ENCODE data around the gene FOXK1.
"Not testable (repeated sequence)": the region's sequence is repeated elsewhere in the genome, so short reads cannot be mapped to it uniquely, and the experiment has no call there.

Gene FOXK1

DNA sequence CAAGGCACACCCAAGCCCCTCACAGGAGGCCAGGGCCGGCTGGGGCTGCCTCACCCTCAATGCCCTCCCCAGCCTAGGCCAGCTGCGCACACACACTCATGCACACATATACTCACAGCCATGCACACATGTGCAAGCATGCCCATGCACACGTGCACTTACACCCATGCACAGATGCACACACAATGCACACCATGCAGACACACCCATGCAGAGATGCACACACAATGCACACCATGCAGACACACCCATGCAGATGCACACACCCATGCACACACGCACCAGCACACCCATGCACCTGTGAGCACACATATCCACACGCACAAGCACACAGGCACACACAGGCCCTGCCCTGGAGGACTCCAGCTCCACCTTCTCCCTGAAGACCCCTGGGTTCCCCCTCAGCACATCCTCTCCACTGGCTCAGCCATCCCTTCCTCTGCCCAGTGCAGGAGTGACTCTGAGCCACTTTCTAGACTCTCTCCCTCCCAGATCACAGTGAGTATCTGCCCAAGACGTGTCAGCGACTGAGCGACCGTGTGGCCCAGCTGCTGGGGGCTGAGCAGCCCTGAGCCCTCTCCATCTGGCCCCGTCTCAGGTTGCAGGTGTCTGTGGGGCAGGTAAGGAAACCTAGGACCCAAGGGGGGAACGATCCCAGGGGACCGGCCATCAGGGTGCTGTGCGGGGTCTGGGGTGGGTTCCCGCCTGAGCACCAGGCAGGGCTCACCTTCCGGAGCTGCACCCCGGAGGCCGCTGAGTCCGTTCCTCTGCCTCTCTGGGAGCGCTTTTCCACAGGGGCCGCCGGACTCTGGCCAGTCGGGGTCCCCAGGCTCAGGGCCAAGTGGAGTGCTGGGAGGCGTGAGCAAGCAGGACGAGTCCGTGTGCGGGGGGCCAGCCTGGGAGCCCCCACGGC lies 119.1 kb downstream of the FOXK1 start:
- no peak for DNase-seq (ENCODE audit: low spot score)

DNA sequence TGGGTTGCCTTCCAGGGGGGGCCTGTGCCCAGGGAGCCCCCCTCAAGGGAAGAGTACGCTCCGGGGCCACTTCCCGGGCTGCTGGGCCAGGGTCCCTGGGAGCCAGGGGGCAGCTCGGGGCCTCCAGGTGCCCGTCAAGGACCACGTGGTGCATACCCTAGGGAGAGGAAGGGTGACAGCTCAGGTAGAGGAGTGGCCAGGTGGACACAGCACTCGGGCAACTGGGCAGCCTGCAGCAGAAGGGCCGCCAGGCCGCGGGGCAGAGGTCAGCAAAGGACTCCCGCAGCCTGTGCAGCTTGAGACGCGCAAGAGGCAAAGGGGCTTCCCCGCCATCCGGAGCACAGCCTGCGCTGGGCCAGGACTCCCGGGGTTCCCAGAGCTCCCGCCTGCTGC lies 119.7 kb downstream of the FOXK1 start:
- no peak for DNase-seq (ENCODE audit: low spot score)

DNA sequence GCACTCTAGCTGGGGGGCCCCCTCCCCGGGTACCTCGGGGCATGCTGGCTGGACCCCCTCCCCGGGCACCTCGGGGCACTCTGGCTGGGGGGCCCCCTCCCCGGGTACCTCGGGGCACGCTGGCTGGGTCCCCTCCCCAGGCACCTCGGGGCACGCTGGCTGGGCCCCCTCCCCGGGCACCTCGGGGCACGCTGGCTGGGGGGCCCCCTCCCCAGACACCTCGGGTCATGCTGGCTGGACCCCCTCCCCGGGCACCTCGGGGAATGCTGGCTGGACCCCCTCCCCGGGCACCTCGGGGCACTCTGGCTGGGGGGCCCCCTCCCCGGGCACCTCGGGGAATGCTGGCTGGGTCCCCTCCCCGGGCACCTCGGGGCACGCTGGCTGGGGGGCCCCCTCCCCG lies 120.5 kb downstream of the FOXK1 start:
- DNase-seq (ENCODE audit: low spot score) = not testable (repeated sequence)

DNA sequence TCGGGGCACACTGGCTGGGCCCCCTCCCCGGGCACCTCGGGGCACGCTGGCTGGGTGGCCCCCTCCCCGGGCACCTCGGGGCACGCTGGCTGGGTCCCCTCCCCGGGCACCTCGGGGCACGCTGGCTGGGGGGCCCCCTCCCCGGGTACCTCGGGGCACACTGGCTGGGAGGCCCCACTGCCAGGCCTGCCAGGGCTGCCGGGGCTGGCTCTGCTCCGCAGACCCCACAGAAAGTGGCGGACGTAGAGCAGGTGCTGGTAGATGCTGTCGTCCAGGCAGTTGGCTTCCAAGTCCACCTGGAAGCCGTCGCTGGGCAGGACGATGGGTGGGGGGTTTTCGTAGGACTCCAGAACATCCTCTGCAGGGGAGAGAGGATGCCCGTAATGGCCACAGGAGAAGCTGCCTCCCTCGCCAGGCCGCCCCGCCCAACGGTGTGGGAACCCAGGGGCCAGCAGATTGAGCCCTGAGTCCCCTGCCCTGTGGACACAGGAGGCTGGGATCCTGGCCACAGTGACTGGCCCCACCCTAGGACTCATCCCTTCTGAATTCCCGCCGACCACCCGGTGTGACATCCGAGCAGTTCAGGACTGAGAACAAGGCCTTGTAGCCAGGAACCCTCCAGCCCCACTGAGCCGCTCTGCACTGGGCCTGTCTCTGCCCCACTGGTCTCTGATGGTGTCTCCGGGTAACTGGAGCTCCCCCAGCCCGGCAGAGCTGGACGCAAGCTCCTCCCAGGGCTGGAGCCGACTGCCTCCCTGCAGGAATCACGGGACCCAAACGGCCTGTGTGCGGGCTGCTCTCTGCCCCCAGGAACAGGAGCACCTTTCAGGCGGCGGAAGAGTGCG lies 121.5 kb downstream of the FOXK1 start:
- DNase-seq (ENCODE audit: low spot score) = no peak

DNA sequence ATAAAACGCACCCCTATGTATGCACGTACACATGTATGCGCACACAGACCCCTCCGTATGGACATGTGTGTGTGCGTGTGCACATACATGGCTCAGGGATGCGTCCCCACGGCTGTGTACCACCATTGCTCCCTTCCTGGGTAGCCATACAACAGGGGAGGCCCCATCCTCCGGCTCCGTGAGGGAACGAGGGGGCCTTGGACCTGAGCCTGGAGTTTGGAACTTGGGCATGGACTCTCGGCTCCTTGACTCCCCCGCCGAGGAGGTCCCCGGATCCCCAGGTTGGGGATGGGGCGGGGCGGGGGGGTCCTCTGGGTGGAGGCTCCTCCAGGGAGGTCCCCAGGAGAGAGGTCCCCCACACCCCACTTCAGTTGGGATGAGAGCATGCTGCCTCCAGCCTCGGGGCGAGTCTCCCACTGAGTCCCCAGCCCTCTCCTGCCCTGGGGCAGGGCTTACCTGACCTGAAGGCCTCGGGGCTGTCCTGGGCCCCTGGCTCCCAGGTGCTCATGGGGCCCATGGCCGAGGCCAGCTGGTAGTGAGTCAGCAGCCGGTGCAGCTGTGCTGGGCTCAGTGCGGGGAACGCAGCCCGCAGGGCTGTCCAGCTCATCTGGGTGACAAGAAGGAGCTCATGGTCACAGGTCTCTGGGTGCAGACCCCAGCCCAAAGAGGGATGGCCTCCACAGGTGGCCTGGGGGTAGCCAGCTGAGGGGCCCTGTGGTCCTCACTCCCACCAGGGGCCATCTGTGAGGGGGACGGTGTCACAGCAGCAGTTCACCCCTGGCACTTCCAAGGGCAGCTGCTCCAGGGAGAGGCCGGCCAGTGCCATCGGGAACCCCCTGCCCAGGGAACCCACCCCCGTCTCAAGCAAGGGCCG lies 123.3 kb downstream of the FOXK1 start:
- DNase-seq (ENCODE audit: low spot score) = no peak

DNA sequence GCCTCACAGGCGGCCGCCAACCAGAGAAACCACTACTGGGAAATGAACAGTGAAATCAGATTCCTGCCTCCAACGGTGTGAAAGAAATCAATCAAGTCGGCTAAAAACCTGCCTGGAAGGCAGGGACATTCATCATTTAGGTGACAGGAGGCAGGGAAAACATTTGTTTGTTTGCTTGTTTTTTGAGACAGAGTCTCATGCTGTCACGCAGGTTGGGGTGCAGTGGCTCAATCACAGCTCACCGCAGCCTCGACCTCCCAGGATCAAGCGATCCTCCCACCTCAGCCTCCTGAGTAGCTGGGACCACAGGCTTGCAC lies 123.8 kb downstream of the FOXK1 start:
- no peak for DNase-seq (ENCODE audit: low spot score)

DNA sequence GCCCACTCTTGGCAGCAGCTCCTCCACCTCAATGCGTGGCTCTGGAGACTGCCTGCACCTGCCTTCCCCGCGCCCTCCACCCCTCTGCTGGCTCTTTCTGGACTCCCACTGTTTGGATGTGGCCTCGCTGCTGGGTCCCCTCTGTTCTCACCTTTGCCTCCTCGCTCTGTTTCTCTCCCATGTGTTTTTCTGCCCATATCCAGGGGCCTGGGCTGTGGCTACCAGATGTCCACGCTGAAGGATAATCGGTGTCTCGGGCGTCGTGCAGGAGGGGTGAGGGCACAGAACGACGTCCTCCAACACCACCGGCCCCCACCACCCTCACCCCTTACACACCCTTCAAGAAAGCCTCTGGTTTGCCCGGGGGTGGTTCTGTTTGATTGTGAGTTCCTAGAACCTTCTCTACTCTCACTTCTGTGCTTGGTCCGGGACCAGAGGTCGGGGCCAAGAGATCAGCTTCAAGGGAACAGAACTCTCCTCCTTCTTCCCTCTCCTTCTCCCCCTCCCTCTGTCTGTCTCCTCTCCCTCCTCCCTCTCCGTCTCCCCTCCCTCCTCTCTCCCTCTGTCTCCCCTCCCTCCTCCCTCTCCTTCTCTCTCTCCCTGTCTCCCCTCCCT lies 125.0 kb downstream of the FOXK1 start:
- DNase-seq (ENCODE audit: low spot score) = no peak

DNA sequence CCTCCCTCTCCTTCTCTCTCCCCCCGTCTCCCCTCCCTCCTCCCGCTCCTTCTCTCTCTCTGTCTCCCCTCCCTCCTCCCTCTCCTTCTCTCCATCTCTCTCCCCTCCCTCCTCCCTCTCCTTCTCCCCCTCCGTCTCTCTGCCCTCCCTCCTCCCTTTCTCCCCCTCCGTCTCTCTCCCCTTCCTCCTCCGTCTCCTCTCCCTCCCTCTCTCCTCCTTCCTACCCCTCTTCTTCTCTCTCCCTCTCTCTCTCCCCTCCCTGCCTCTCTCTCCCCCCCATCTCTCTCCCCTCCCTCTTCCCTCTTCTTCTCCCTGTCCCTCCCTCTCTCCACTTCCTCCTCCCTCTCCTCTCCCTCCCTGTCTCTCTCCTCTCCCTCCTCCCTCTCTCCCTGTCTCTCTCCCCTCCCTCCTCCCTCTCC lies 125.5 kb downstream of the FOXK1 start:
- no peak for DNase-seq (ENCODE audit: low spot score)

DNA sequence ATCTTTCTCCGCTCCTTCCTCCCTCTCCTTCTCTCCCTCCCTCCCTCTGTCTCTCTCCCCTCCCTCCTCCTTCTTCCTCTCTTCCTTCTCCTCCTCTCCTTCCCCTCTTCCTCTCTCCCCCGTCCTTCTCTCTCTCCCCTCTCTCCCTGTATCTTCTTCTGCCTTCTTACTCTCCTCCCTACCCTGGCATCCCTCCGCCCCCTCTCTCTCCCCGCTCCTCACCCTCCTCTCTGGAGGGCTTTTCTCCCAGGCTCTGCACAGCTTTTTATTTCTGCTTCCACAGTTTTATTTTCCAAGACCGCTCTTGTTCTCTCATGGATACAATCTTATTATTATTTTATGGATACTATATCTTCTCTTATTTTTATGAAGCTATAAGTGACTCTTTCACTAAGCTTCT lies 125.9 kb downstream of the FOXK1 start:
- DNase-seq (ENCODE audit: low spot score) = no peak

DNA sequence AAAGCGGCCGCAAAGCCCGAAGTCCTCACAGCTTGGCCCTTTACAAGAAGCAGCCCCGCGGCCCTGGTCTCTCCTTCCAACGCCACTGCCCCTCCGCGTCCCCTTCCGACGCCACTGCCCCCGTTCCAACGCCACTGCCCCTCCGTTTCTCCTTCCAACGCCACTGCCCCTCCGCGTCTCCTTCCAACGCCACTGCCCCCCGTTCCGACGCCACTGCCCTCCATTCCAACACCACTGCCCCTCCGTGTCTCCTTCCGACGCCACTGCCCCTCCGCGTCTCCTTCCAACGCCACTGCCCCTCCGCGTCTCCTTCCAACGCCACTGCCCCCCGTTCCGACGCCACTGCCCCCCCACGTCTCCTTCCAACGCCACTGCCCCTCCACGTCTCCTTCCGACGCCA lies 126.5 kb downstream of the FOXK1 start:
- DNase-seq (ENCODE audit: low spot score) = no peak

DNA sequence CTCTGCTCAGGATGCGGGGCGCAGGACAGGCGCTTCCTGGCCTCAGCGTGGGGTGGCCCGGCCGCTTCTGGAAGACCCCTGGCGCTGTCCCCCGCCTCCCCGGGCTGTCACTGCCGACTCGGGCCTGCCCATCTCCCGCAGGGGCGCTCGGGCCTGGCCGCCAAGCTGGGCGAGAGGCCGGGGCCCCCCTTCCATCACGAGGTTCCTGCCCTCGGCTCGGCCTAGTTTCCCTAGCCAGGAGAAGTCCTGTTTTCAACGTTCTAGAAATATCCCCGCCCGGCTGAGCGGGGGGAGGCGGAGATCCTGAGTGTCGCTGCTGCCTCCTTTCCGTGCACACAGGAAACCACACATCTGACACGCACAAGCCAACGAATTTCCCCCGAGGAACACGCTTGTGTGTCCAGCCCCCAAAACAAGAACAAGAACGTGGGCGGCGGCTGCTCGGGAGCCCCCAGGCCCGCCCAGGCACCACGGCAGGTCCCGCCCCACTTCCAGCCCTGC lies 127.0 kb downstream of the FOXK1 start:
- no peak for DNase-seq (ENCODE audit: low spot score)

DNA sequence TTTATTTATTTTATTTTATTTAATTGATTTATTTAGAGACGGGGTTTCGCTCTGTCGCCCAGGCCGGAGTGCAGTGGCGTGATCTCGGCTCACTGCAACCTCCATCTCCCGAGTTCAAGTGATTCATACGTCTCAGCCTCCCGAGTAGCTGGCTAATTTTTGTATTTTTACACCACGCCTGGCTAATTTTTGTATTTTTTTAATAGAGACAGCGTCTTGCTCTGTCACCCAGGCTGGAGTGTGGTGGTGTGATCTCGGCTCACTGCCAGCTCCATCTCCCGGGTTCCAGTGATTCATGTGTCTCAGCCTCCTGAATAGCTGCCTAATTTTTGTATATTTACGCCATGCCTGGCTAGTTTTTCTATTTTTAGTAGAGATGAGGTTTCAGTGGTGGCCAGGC lies 127.6 kb downstream of the FOXK1 start:
- no peak for DNase-seq (ENCODE audit: low spot score)

DNA sequence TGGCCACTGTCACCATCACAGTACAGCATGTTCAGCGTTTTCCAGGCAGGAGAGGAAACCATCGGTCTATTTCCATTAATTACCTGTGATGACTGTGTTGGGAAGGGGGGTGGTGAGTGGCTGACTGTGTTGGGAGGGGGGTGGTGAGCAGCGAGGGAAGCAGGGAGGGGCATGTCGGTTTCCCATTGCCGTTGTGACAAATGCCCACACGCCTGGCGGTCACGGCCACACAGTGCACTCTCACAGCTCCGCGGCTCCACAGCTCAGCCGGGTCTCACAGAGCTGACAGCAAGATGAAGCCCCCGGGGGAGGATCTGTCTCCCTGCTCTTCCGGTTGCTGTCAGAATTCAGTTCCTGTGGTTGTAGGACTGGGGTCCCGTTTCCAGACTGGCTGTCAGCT lies 132.3 kb downstream of the FOXK1 start:
- no peak for DNase-seq (ENCODE audit: low spot score)

DNA sequence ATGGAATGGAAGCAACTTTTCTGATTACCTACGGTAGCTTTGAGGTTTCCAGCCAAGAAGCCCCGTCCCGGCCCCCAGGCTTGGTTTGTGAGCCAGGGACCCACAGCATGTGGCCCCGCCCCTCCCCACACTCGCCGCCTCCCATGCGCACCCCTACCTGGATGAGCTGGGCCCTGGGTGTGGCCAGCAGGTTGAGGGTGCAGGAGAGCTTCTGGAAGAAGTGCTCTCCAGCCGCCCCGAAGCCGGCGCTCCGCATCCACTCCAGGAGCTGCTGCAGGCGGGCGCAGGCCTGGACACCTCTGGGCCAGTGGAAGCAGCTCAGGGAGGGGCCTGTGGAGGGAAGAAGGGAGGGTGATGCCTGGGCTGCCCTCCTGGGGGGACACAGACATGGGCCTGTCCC lies 133.0 kb downstream of the FOXK1 start:
- no peak for DNase-seq (ENCODE audit: low spot score)

DNA sequence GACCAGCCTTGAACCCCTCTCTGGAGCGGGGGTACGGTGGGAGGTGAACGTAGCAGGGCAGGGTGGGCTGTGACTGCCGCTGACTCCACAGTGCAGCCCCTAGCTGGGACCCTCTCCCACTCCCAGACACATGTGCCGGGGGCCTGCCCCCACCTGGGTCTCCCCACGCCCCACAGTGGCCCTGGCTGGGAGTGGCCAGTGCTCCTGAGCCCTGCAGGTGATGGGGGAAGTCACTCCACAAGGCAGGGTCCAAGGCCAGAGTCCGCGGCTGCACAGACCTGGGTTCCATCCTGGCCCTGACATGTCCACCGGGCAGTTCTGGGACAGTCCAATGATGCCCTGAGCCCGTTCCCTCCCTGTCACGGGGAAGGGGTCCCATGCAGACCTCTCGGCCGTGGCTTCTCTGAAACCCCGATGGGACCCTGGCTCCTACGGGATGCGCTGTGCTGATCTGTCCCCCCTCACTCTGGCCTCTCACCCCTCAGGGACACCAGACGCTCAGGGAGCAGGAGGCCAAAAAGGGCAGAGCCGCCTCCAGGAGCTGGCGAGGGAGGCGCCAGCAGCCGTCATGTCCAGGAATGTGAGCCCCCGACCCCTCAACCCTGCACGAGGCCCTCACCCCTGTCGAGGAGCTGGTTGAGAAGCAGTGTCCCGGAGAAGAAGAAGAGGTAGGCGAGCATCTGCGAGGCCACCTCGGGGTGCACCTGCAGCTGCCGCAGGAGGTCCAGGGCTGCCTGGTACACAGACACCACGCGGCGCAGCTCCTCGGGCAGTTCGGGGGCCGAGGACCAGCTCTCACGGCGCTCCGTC lies 133.7 kb downstream of the FOXK1 start:
- DNase-seq (ENCODE audit: low spot score) = no peak

DNA sequence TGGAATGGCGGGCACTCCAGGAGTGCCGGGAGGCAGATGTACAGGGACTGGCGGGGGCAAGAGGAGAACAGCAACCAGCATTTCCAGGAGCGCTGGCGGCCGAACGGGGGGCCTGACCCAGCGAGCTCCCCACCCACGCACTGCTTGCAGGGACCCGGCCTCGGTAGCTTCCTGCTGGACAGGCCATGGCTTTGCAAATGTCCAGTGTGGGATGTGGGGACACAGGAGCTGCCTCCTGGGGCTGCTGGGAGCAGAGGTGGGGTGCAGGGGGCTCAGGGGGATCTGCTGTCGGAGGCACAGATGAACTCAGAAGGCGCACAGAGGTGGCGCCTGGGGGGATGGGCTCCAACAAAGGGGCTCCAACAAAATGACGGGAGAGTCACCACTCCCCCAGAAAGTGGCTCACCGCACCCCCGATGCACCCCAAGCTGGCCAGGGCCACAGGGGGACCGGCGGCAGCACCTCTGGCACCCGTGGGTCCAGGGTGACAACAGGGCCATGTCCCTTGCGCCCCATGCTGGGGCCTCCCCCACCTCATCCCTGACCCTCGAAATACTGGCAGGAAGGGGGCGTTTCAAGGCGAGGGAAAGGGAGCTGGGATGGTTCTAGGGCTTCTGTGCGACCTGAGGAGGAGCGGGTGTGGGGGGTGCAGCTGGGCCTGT lies 134.5 kb downstream of the FOXK1 start:
- DNase-seq (ENCODE audit: low spot score) = no peak

DNA sequence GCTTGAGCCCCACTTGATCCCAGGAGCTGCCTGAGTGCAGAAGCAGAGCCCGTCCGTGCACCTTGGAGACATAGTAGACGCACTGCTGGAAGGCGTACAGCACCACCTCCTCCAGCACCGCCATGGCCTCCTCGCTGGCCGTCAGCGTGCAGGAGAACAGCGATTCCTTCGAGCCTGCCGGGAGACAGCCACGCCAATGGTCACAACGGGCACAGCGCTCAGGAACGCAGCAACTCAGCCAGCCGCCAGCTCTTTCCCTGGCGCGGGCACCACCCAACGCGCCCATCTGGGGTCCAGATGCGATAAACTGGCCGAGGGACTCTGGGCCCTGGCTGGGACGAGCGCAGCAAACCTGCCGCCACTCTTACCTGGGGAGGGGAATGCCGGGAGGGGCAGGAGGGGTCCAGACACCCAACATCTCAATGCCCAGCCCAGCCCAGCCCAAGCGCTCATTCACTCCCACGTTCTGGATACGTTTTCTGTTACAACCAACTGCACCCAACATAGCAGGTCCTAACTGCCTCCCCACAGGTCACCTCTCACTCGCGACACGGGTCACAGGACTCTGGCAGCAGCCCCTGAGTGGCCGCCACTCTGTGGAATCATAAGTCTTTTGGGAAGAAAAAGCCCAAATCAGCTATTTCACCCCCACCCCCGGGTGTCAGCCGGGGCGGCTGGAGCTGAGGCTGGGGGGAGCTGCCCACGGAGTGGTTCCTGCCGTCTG lies 135.2 kb downstream of the FOXK1 start:
- no peak for DNase-seq (ENCODE audit: low spot score)

DNA sequence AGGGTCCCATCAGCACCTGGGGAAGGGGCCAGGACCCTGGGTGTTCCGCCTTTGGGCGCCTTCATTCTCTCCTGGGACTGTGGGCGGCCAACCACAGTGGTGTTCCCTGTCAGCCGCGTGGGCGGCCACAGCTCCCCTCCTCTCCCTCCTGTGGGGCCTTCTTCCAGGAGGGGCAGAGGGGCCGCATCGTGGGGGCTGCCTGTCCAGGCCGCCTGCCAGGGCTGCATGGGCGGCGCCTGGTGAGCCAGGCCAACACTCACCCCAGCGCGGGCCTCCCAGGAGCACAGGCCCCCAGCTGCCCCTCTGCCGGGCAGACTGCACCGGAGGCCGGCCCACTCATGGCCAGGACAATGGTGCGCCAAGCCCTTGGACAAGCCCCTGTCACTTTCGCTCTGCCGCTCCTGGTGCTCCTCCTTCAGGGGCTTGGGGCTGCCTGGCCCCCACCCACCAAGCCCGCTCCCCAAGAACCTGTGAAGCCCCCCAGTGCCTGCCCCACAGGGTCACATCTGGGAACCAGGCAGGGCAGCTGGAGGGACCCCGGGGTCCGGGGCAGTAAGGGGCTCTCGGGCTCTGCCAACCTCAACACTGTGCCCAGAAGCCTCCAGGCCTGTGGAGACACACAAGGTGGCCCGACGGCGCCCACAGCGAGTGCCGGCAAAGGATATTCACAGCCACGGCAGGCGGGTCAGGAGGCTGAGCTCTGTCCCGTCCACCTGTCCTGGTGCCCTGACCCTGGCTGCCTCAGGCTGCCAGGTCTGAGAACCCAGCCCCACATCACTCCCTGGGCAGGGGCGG lies 136.1 kb downstream of the FOXK1 start:
- no peak for DNase-seq (ENCODE audit: low spot score)

Measured in putamen (tissue), 1 donor.